IgD-negative memory B cell (primary cell): ENCODE measurements around the gene RPS10. TPM values are rescaled to one million over a fixed set of nuclear protein-coding genes. Genes with fewer than 3 reads are reported as not detected.

Experiments used
- H3K27ac Mint-ChIP-seq, 3 donors: one replicate each; pipeline ENCODE4 v1.8.0; 2020 to 2022; ENCODE audit warnings: mild to moderate bottlenecking in 3 of 3, mixed read lengths in 3 of 3, moderate library complexity in 1 of 3
- H3K27me3 Mint-ChIP-seq: one replicate; pipeline ENCODE4 v1.8.0; 2021; ENCODE audit warnings: mixed read lengths
- H3K36me3 Mint-ChIP-seq: one replicate; pipeline ENCODE4 v1.8.0; 2020; ENCODE audit warnings: mild to moderate bottlenecking, mixed read lengths
- H3K4me1 Mint-ChIP-seq, 3 donors: one replicate each; pipeline ENCODE4 v1.8.0; 2020 to 2022; ENCODE audit warnings: mixed read lengths in 3 of 3, mild to moderate bottlenecking in 1 of 3
- H3K4me3 Mint-ChIP-seq, 4 donors: one replicate each; pipeline ENCODE4 v1.8.0; 2020 to 2022; ENCODE audit warnings: mild to moderate bottlenecking in 4 of 4, mixed read lengths in 4 of 4, moderate library complexity in 3 of 4
- H3K9me3 Mint-ChIP-seq, 3 donors: one replicate each; pipeline ENCODE4 v1.8.0; 2020 to 2021; ENCODE audit warnings: mixed read lengths in 3 of 3, mild to moderate bottlenecking in 1 of 3
- polyA plus RNA-seq: library from polyadenylated mRNA; unstranded; fragments of 300-500 nt; fragmentation: Illumina TruSeq; gene quantifications from one replicate; pipeline ENCODE4 v1.2.3, GENCODE V29; 2021

Gene RPS10
- 2,052 TPM for polyA plus RNA-seq

DNA sequence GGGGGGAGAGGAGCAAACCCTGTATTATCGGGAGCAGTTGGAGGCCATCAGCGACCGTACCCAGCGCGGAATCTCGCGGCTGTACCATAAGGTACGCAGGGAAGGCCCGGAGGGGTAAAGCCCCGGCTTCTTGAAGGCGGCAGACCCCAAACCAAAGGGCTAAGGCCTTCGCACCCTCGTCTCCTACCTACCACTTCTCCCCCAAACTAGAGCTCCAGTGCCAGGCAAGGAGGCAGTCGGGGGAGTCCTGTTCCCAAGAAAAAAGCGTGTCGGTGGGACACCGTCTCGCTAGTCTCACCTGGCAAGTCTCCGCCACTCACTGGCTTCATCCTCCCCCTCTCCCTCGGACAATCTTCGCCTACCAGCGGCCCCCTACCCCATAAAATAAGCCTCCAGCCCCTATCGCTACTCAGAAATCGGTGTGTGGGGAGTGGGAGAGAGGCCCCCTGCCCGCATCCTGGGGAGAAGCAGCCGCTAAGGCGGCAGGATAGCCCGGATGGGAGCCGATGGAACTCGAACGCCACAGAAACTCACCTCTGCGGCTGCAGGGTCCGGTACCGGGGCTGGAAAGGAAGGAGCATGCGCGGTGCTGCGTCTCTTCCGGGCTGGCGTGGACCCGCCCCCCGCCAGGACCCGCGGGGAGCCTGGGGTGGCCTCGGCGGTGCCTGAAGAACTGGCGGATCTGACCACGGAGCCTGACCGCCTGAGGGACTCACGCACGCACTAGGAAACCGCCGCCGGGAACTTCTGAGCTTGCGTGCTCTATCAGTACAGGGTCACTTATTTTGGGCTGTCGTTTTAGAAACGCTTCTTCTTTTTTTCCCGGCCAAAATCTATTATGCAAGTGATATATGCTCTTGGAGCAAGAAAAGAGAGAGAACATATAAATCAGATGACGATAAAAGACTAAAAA, at the start of gene RPS10:
Gene RPS10 (minus strand): TSS at position 572 of the 913 bp plus-strand sequence. CDS start 848 bp downstream, outside the sequence.
- H3K27ac Mint-ChIP-seq: peak within 1 kb of the TSS; percentile 94 to 100 (median 99)
- peaks cover 0 to 2% (median 0%) of the 10 kb centered on the region in 3 donors for H3K9me3 Mint-ChIP-seq
- H3K36me3 Mint-ChIP-seq: peaks cover 5% of the 10 kb centered on the region
- H3K4me3 Mint-ChIP-seq: peak within 1 kb of the TSS; percentile 96 to 99 (median 99)
- H3K27me3 Mint-ChIP-seq: no peaks in the 10 kb centered on the region
- H3K4me1 Mint-ChIP-seq: peaks cover 17 to 26% (median 19%) of the 10 kb centered on the region in 3 donors

DNA sequence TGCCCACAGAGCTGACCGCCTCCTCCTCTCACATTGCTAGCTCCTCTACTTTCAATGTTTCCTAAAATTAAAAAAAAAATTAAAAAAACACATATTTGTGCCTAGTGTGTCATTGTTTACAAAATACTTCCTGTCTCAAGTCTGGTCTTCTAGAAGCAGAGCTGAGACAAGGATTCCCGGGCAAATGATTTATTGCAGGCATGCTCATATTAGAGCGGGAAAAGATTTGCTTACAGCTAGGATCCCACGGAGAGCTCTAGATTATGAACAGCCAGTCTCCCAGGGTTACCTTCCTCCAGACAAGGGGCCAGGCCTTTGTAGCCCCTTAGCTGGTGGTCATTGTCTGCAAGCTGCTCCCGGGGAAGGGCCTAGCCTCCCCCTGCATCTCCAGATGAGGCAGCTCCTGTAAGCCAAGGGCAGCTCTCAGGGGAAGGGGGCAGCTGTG, 49.4 kb upstream of the RPS10 start:
- H3K27me3 Mint-ChIP-seq: no peaks in the 10 kb centered on the region
- H3K4me1 Mint-ChIP-seq: no peaks in the 10 kb centered on the region
- H3K27ac Mint-ChIP-seq: no peak overlapping the region
- no peak overlapping the region for H3K4me3 Mint-ChIP-seq
- peaks cover 0 to 4% (median 2%) of the 10 kb centered on the region in 3 donors for H3K9me3 Mint-ChIP-seq
- peaks cover 4% of the 10 kb centered on the region for H3K36me3 Mint-ChIP-seq

DNA sequence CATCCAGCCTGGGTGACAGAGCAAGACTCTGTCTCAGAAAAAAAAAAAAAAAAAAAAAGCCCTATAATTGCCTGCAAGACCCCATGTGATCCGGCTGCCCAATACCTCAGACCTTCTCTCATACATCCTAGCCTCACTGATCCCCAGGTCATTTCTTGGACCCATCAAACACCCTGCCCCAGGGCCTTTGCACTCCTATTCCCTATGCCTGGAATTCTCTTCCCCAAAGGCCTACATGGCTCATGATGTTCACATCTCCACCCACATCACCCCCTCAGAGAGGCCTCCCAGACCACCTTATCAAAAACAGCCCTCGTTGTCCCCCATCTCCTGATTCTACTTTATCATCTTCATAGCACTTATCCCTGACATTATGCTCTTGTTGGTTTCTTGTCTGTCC, 48.9 kb upstream of the RPS10 start:
- H3K4me1 Mint-ChIP-seq: peaks cover 0 to under 1% (median 0%) of the 10 kb centered on the region in 3 donors
- no peak overlapping the region for H3K27ac Mint-ChIP-seq
- peaks cover 4% of the 10 kb centered on the region for H3K36me3 Mint-ChIP-seq
- H3K9me3 Mint-ChIP-seq: peaks cover 0 to 4% (median 2%) of the 10 kb centered on the region in 3 donors
- H3K27me3 Mint-ChIP-seq: no peaks in the 10 kb centered on the region
- no peak overlapping the region for H3K4me3 Mint-ChIP-seq

DNA sequence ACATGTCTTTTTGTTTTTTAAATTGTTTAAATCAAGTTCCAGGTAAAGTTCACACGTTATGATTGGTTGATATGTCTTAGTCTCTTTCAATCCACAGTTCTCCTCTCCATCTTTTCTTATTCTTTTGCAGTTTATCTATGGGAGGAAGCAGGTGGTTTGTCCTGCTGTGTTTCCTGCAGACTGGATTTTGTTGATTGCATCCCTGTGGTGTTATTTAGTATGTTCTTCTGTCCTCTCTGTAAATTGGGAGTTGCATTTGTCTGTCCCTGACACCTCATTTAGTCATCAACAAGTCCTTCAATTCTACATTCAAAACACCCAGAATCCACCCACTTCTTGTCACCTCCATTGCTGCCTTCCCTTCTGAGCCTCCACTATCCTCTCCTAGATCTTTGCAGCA, 48.1 kb upstream of the RPS10 start:
- peaks cover 0 to 4% (median 2%) of the 10 kb centered on the region in 3 donors for H3K9me3 Mint-ChIP-seq
- no peak overlapping the region for H3K27ac Mint-ChIP-seq
- H3K4me3 Mint-ChIP-seq: no peak overlapping the region
- peaks cover 3 to 6% (median 5%) of the 10 kb centered on the region in 3 donors for H3K4me1 Mint-ChIP-seq
- no peaks in the 10 kb centered on the region for H3K27me3 Mint-ChIP-seq
- peaks cover 4% of the 10 kb centered on the region for H3K36me3 Mint-ChIP-seq

- Mint-ChIP-seq H3K4me1 (peaks cover 14 to 17% (median 15%) of the 10 kb centered on the region in 3 donors), H3K27ac (no peak overlapping the region), H3K36me3 (peaks cover 4% of the 10 kb centered on the region), H3K4me3 (no peak overlapping the region), H3K9me3 (peaks cover 0 to 4% (median 2%) of the 10 kb centered on the region in 3 donors), H3K27me3 (peaks cover 3% of the 10 kb centered on the region)
Measured at GRCh38 chr6:34472425-34472824, 46.6 kb upstream of the RPS10 start.

DNA sequence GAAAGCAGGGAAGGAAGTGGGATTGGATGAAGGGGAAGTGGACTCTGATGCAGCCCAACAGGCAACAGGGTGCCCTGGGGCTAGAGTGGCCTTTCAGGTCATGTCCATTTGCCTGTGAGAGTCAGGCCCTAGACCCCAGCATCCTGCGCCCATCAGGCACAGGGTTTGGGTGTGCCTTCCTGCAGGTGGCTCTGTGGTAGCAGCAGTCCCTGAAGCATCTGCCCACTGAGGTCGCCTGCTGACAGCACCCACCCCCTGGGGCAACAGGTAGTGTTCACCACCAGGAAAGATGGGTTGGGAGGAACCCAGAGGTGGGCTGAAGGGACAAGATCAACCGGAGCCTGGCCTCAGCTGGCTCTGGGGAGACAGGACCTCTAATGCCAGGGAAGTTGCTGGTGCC, 43.6 kb upstream of the RPS10 start:
- peaks cover 0 to 4% (median 2%) of the 10 kb centered on the region in 3 donors for H3K9me3 Mint-ChIP-seq
- no peaks in the 10 kb centered on the region for H3K36me3 Mint-ChIP-seq
- peaks cover 14 to 26% (median 19%) of the 10 kb centered on the region in 3 donors for H3K4me1 Mint-ChIP-seq
- peaks cover 11% of the 10 kb centered on the region for H3K27me3 Mint-ChIP-seq
- H3K27ac Mint-ChIP-seq: peak overlapping the region in 1 of 3 donors; percentile 90
- peak overlapping the region in 1 of 4 donors; percentile 74 for H3K4me3 Mint-ChIP-seq

- H3K27ac Mint-ChIP-seq: peak overlapping the region in 1 of 3 donors; percentile 90
- H3K36me3 Mint-ChIP-seq: no peaks in the 10 kb centered on the region
- H3K9me3 Mint-ChIP-seq: no peaks in the 10 kb centered on the region
- peaks cover 15 to 26% (median 19%) of the 10 kb centered on the region in 3 donors for H3K4me1 Mint-ChIP-seq
- H3K4me3 Mint-ChIP-seq: peak overlapping the region; percentile 6 to 82 (median 56)
- H3K27me3 Mint-ChIP-seq: peaks cover 13% of the 10 kb centered on the region
Measured at GRCh38 chr6:34468378-34468892, 42.6 kb upstream of the RPS10 start.

GRCh38 chr6:34466242-34467185, 40.6 kb upstream of the RPS10 start:
- no peak overlapping the region for H3K27ac Mint-ChIP-seq

GRCh38 chr6:34465531-34466241, 39.8 kb upstream of the RPS10 start, which contains the start of gene PACSIN1:
TSS of gene PACSIN1 (plus strand) at chr6:34466076. CDS start at chr6:34526306, 60,230 bp downstream.
- Mint-ChIP-seq H3K36me3 (no peaks in the 10 kb centered on the region), H3K9me3 (no peaks in the 10 kb centered on the region), H3K4me1 (peaks cover 19 to 26% (median 21%) of the 10 kb centered on the region in 3 donors), H3K27me3 (peaks cover 17% of the 10 kb centered on the region), H3K4me3 (peak within 1 kb of the TSS in 3 of 4 donors; percentile 73 to 88 (median 76)), H3K27ac (no peak within 1 kb of the TSS)

More at GRCh38 chr6:34466242-34467185, 40.6 kb upstream of the RPS10 start:
- H3K4me3 Mint-ChIP-seq: peak overlapping the region in 2 of 4 donors; percentile 27 to 72
- no peaks in the 10 kb centered on the region for H3K9me3 Mint-ChIP-seq
- peaks cover 19 to 26% (median 21%) of the 10 kb centered on the region in 3 donors for H3K4me1 Mint-ChIP-seq
- H3K27me3 Mint-ChIP-seq: peaks cover 17% of the 10 kb centered on the region
- H3K36me3 Mint-ChIP-seq: no peaks in the 10 kb centered on the region

GRCh38 chr6:34463849-34464248, 38.0 kb upstream of the RPS10 start:
- Mint-ChIP-seq H3K9me3 (no peaks in the 10 kb centered on the region), H3K4me1 (peaks cover 14 to 19% (median 15%) of the 10 kb centered on the region in 3 donors), H3K4me3 (no peak overlapping the region), H3K27me3 (peaks cover 17% of the 10 kb centered on the region), H3K27ac (no peak overlapping the region), H3K36me3 (no peaks in the 10 kb centered on the region)

GRCh38 chr6:34463299-34463698, 37.4 kb upstream of the RPS10 start:
- H3K4me1 Mint-ChIP-seq: peaks cover 9 to 14% (median 9%) of the 10 kb centered on the region in 3 donors
- H3K27me3 Mint-ChIP-seq: peaks cover 15% of the 10 kb centered on the region
- no peak overlapping the region for H3K27ac Mint-ChIP-seq
- H3K36me3 Mint-ChIP-seq: no peaks in the 10 kb centered on the region
- no peaks in the 10 kb centered on the region for H3K9me3 Mint-ChIP-seq
- H3K4me3 Mint-ChIP-seq: peak overlapping the region in 1 of 4 donors; percentile 29

GRCh38 chr6:34462551-34462971, 36.7 kb upstream of the RPS10 start:
- Mint-ChIP-seq H3K9me3 (no peaks in the 10 kb centered on the region), H3K4me3 (no peak overlapping the region), H3K27me3 (peaks cover 14% of the 10 kb centered on the region), H3K4me1 (peaks cover 4 to 9% (median 6%) of the 10 kb centered on the region in 3 donors), H3K36me3 (no peaks in the 10 kb centered on the region), H3K27ac (no peak overlapping the region)

- no peaks in the 10 kb centered on the region for H3K36me3 Mint-ChIP-seq
- no peak overlapping the region for H3K27ac Mint-ChIP-seq
- H3K27me3 Mint-ChIP-seq: peaks cover 14% of the 10 kb centered on the region
- peaks cover 4 to 6% (median 6%) of the 10 kb centered on the region in 3 donors for H3K4me1 Mint-ChIP-seq
- H3K9me3 Mint-ChIP-seq: no peaks in the 10 kb centered on the region
- no peak overlapping the region for H3K4me3 Mint-ChIP-seq
Measured at GRCh38 chr6:34462010-34462409, 36.1 kb upstream of the RPS10 start.
